Measurements from ENCODE around the gene EXOSC7.

Gene EXOSC7

DNA sequence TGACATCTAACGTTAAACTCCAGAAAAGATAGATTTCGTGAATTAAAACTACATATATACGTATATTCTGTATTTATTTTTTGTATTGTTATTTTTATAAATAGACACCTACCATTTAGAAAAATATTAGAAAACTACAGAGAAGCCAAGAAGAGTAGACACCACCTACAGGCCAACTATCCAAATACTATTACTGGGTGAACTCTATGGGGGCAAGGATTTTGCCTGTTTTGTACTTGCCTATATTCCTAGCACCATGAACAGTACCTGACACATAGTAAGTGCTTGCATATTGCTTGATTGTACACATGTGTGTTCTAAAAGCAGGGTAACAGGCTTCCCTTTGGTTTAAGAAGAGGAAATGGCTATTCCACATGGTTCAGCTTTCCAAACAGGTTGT lies 25.7 kb downstream of the EXOSC7 start:
- TF ChIP-seq, protein P1, sequence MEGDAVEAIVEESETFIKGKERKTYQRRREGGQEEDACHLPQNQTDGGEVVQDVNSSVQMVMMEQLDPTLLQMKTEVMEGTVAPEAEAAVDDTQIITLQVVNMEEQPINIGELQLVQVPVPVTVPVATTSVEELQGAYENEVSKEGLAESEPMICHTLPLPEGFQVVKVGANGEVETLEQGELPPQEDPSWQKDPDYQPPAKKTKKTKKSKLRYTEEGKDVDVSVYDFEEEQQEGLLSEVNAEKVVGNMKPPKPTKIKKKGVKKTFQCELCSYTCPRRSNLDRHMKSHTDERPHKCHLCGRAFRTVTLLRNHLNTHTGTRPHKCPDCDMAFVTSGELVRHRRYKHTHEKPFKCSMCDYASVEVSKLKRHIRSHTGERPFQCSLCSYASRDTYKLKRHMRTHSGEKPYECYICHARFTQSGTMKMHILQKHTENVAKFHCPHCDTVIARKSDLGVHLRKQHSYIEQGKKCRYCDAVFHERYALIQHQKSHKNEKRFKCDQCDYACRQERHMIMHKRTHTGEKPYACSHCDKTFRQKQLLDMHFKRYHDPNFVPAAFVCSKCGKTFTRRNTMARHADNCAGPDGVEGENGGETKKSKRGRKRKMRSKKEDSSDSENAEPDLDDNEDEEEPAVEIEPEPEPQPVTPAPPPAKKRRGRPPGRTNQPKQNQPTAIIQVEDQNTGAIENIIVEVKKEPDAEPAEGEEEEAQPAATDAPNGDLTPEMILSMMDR (IDR thresholded peaks at IDR 0.05; ENCODE audit: low read depth, low read length) = no peak
- DNase-seq (ENCODE audit: extremely low read depth, low read depth) = no peak

GRCh38 chr3:45002139-45002660 lies 26.2 kb downstream of the EXOSC7 start:
- no peak for DNase-seq (ENCODE audit: extremely low read depth, low read depth)
- TF ChIP-seq, protein P1 (IDR thresholded peaks at IDR 0.05; ENCODE audit: low read depth, low read length) = no peak

DNA sequence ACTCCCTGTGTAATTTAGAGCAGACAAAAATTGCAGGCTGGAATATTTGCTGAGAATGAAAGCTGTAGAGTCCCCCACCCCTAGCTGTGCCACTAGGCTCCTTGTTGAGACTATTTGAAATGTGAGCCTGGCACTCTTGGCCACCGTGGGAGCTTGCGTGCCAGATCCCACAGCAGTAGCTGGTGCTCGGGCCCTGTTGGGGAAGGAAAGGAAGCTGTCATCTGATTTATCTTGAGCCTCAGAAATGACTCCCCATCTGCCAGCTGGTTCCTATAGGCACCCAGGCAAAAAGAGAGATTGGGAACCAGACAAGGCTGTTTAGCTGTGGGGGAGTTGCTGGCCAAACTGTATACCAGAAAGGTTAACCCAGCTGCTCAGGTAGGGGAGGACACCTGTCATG lies 26.7 kb downstream of the EXOSC7 start:
- TF ChIP-seq, protein P1 (IDR thresholded peaks at IDR 0.05; ENCODE audit: low read depth, low read length) = no peak
- DNase-seq (ENCODE audit: extremely low read depth, low read depth) = no peak

DNA sequence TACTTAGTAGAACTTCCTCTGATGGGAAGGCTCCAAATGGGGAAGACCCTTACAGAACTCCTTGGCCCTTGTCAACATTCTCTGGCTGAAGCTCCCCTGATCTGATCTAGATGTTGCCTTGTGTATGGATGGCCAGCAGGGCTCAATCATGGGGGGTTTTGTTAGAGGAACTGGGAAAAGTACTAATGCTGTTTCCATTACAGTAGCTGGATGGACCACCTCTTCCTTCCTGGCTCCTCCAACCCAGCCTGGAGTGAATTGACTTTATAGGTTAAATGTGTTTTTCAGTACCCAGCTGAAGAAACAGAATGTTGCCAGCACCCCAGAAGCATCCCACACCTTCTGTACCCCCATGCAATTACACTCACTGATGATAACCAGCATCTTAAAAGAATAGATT lies 27.4 kb downstream of the EXOSC7 start:
- TF ChIP-seq, protein P1 (IDR thresholded peaks at IDR 0.05; ENCODE audit: low read depth, low read length) = no peak
- no peak for DNase-seq (ENCODE audit: extremely low read depth, low read depth)

GRCh38 chr3:45003859-45004258 lies 27.8 kb downstream of the EXOSC7 start:
- TF ChIP-seq, protein P1 (IDR thresholded peaks at IDR 0.05; ENCODE audit: low read depth, low read length) = no peak
- DNase-seq (ENCODE audit: extremely low read depth, low read depth) = no peak

DNA sequence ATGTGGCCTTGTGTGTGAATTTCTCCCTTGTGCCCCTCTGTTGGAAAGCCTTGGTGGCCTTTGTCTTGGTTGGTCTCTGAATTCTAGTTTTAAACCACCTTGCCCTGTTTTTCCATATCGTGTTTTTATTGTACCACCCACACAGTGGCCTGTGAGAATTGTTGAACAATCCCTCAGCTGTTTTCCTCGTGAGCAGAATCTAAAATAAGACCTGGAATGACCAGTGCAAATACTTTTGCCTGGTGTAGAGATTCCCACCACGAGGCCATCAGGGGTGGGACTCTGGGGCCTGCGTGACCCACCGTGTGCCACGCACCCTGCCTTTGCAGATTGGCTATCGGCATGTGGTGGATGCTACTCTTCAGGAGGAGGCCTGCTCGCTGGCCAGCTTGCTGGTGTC lies 31.0 kb downstream of the EXOSC7 start:
- TF ChIP-seq, protein P1 (IDR thresholded peaks at IDR 0.05; ENCODE audit: low read depth, low read length) = no peak
- no peak for DNase-seq (ENCODE audit: extremely low read depth, low read depth)

DNA sequence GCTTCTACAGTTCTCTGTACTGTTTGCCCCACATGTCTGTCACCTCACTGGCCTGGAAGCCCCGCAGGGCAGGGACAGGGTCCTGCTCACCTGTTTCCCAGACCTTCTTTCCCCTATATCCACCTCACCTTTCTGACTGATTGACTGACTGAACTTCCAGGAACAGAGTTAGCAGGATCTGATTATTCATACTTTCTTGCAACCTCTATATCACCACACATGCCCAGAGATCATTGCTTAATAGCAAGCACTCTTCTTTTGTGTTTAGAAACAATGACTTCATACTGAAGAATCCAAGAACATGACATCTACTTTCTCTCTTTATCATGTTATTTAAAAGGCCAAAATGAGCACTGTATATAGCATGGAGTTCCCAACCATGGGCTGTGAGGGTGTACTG lies 32.1 kb downstream of the EXOSC7 start:
- TF ChIP-seq, protein P1 (IDR thresholded peaks at IDR 0.05; ENCODE audit: low read depth, low read length) = no peak
- no peak for DNase-seq (ENCODE audit: extremely low read depth, low read depth)

Measured in AG09319 (cell line).